GM19468 (cell line): ENCODE results near the gene COL4A3.

Experiments used
- ATAC-seq: cut with Tn5 transposase; IDR thresholded peaks from one replicate; pipeline ENCODE4 v1.9.1; 2021; ENCODE audit warnings: mild to moderate bottlenecking, moderate library complexity, moderate number of reproducible peaks; ENCODE audit not compliant: unreplicated experiment; ENCODE audit errors: extremely low read depth

COL4A3 gene

GRCh38 chr2:227267410-227268115 is 103.1 kb downstream of the COL4A3 start:
- ATAC-seq = no peak

- ATAC-seq = no peak
These were observed 116.5 kb downstream of the COL4A3 start for GRCh38 chr2:227280895-227281294.

GRCh38 chr2:227285741-227286236 is 121.4 kb downstream of the COL4A3 start:
- no peak for ATAC-seq

- no peak for ATAC-seq
These were observed 123.3 kb downstream of the COL4A3 start for GRCh38 chr2:227287771-227288170.

- ATAC-seq = no peak
These were observed 127.9 kb downstream of the COL4A3 start for GRCh38 chr2:227292314-227292713.

- no peak for ATAC-seq
These were observed 129.1 kb downstream of the COL4A3 start for GRCh38 chr2:227293531-227293930.

- ATAC-seq = no peak
These were observed 131.4 kb downstream of the COL4A3 start for GRCh38 chr2:227295806-227296205.

- no peak for ATAC-seq
These were observed 132.4 kb downstream of the COL4A3 start for GRCh38 chr2:227296671-227297405.

GRCh38 chr2:227301523-227301922 is 137.1 kb downstream of the COL4A3 start:
- no peak for ATAC-seq

GRCh38 chr2:227308784-227309183 is 144.4 kb downstream of the COL4A3 start:
- ATAC-seq = peak; percentile 82

- no peak for ATAC-seq
These were observed 146.3 kb downstream of the COL4A3 start for GRCh38 chr2:227310756-227311110.

- ATAC-seq = no peak
These were observed 147.6 kb downstream of the COL4A3 start for GRCh38 chr2:227311861-227312506.

GRCh38 chr2:227312579-227312978 is 148.2 kb downstream of the COL4A3 start:
- no peak for ATAC-seq

GRCh38 chr2:227313310-227313709 is 148.9 kb downstream of the COL4A3 start:
- no peak for ATAC-seq

GRCh38 chr2:227317834-227318233 is 153.4 kb downstream of the COL4A3 start:
- no peak for ATAC-seq

GRCh38 chr2:227320305-227321094 is 156.1 kb downstream of the COL4A3 start:
- no peak for ATAC-seq

GRCh38 chr2:227322530-227323205 is 158.2 kb downstream of the COL4A3 start:
- no peak for ATAC-seq

- ATAC-seq = no peak
These were observed 159.4 kb downstream of the COL4A3 start for GRCh38 chr2:227323818-227324217.

- no peak for ATAC-seq
These were observed 160.2 kb downstream of the COL4A3 start for GRCh38 chr2:227324642-227324994.
